GM23248 (cell line): ENCODE results near the gene IFT20.

Experiments
- EZH2 ChIP-seq: fragments of 200-600 bp; sonication (generic); IDR thresholded peaks from 2 replicates; pipeline ENCODE4 v1.6.1; 2018; ENCODE audit warnings: antibody characterized with exemption, mild to moderate bottlenecking; ENCODE audit not compliant: insufficient read depth, poor library complexity, severe bottlenecking
- EZH2phosphoT487 ChIP-seq: fragments of 200-600 bp; sonication (generic); IDR thresholded peaks from 2 replicates; pipeline ENCODE4 v1.6.1; 2018; ENCODE audit warnings: antibody characterized with exemption, moderate library complexity, mild to moderate bottlenecking, low read depth; ENCODE audit not compliant: insufficient read depth

GRCh38 chr17:28365487-28365886, 30.2 kb upstream of the IFT20 start:
- TF ChIP-seq EZH2 (no peak), EZH2phosphoT487 (no peak)
